GM06990 (cell line): Measurements from ENCODE around the gene IL10.

Experiments
- DNase-seq: peaks from one replicate; pipeline ENCODE4 v3.0.0-alpha.2; 2011; ENCODE audit not compliant: insufficient read length; ENCODE audit errors: extremely low read depth
- H3K27me3 ChIP-seq: replicated peaks from 2 replicates; pipeline ENCODE4 v1.6.0; 2011; ENCODE audit warnings: low read length; ENCODE audit not compliant: control insufficient read depth, insufficient read depth
- H3K36me3 ChIP-seq: 2 replicates; pipeline ENCODE4 v1.5.1; 2011; ENCODE audit warnings: low read length; ENCODE audit not compliant: control insufficient read depth, insufficient read depth
- H3K4me3 ChIP-seq: replicated peaks from 2 replicates; pipeline ENCODE4 v1.5.1; 2011; ENCODE audit warnings: low read depth, mild to moderate bottlenecking, control low read depth, low read length
- TF ChIP-seq, protein P1 (sequence below): IDR thresholded peaks from 2 replicates; pipeline ENCODE4 v1.5.1; 2011; ENCODE audit warnings: low read length, control low read depth, mild to moderate bottlenecking, inconsistent platforms; ENCODE audit not compliant: insufficient read depth, poor library complexity, severe bottlenecking

IL10 gene

DNA sequence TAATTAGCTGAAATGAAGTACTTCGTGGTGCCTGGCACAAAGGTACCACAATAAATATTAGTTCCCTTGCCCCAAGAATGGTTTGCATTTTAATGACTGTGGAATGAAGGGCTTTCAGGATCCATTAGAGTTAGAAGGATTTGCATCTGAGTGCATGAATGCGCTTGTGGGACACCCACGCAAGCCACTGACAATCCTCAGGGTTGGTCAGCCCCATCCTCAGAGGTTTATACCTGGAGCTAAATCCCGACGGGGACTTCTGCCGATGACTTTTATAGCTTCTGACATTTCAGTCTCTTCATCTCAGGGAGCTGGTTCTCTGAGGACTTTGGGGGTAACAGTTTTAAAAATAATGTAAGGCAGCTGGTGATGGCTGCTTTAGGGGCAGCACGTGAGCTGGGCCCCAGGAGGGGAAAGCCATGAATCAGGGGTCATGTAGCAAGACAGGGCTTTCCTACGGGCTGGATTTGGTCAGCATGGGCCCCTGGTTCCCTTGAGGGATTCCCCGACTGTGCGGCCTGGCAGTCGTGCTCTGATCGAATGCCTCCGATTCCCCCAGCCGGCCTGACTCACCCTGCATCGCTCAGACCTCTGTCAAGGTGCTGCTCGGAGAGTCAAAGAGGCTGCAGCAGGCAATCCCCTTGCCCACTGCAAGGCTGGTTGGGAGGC lies 20.8 kb upstream of the IL10 start:
- TF ChIP-seq, protein P1, sequence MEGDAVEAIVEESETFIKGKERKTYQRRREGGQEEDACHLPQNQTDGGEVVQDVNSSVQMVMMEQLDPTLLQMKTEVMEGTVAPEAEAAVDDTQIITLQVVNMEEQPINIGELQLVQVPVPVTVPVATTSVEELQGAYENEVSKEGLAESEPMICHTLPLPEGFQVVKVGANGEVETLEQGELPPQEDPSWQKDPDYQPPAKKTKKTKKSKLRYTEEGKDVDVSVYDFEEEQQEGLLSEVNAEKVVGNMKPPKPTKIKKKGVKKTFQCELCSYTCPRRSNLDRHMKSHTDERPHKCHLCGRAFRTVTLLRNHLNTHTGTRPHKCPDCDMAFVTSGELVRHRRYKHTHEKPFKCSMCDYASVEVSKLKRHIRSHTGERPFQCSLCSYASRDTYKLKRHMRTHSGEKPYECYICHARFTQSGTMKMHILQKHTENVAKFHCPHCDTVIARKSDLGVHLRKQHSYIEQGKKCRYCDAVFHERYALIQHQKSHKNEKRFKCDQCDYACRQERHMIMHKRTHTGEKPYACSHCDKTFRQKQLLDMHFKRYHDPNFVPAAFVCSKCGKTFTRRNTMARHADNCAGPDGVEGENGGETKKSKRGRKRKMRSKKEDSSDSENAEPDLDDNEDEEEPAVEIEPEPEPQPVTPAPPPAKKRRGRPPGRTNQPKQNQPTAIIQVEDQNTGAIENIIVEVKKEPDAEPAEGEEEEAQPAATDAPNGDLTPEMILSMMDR, result no peak
- no peaks in the 10 kb centered on the region for H3K27me3 ChIP-seq

DNA sequence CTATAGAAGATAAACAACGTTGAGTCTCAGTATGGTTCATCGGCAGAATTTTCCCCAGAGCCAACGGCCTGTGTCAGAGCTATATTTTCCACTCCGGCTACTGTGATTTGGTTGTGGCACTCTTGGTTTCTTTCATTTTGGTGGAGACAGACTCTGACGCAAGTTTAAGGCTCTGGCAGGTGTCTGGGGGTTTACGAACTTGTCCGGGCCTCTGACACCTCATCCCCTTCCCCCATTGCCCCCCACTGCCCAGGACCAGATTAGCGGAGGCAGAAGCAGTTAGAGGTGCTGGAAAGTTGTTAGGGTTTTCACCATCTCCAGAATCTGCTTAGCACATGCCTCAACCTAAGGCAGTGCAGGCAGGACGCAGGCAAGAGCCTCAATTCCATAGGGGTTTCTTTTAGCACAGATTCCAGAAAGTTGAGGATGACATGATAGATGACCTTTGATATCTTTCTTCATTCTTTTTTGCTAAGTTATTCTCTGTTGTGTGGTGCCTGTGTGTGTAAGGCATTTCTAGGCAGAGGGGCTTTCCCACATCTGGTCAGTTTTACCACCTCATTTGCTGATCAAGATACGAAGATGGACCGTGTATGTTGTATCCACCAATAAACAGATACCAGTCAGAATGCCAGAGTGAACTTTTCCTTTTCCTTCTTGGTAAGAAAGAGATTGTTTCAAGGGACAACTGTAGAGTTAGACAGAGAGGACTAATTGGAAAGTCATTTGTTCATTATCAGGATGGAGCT lies 18.4 kb upstream of the IL10 start:
- TF ChIP-seq, protein P1, result no peak
- Histone ChIP-seq H3K36me3 (no peaks in the 10 kb centered on the region), H3K27me3 (no peaks in the 10 kb centered on the region), H3K4me3 (peak overlapping the region; percentile 18; the same call in 1 of the 2 replicates)
- peak; percentile 75 for DNase-seq

More for the DNA sequence above, 20.8 kb upstream of the IL10 start:
- no peaks in the 10 kb centered on the region for H3K36me3 ChIP-seq
- H3K4me3 ChIP-seq, result no peak overlapping the region
- peak; percentile 82 for DNase-seq

DNA sequence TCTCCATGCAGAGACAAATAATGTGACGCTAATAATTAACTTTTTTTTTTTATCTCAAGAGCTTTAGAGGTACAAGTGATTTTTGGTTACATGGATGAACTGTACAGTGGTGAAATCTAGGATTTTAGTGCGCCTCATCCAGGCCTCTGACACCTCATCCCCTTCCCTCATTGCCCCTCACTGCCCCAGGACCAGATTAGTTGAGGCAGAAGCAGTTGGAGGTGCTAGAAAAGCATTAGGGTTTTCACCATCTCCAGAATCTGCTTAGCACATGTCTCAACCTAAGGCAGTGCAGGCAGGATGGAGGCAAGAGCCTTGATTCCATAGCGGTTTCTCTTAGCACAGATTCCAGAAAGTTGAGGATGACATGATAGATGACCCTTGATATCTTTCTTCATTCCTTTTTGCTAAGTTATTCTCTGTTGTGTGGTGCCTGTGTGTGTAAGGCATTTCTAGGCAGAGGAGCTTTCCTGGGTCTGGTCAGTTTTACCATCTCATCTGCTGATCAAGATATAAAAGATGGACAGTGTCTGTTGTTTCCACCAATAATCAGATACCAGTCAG lies 16.3 kb upstream of the IL10 start:
- no peak overlapping the region for H3K4me3 ChIP-seq
- DNase-seq, result no peak
- H3K27me3 ChIP-seq, result no peaks in the 10 kb centered on the region
- H3K36me3 ChIP-seq, result no peaks in the 10 kb centered on the region
- TF ChIP-seq, protein P1, result no peak

DNA sequence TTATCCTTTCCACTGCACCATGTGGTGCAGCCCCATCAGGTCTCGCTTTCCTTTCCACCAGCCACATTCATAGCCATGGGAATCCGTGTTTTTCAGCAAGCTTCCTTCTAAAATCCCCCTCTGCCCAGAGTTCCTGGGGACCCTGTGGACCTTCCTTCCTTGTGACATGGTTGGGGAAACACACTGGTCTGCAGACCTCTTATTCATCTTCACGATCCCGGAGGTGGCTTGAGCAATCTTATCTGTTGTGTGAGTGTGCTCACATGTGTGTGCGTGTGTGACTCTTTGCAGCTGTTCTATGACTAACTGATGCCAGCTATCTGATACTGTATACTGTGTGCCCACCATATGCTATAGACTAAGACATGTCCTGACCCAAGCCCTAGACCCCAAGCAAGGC lies 15.6 kb upstream of the IL10 start:
- Histone ChIP-seq H3K27me3 (no peaks in the 10 kb centered on the region), H3K4me3 (no peak overlapping the region), H3K36me3 (no peaks in the 10 kb centered on the region)
- TF ChIP-seq, protein P1, result no peak
- no peak for DNase-seq

DNA sequence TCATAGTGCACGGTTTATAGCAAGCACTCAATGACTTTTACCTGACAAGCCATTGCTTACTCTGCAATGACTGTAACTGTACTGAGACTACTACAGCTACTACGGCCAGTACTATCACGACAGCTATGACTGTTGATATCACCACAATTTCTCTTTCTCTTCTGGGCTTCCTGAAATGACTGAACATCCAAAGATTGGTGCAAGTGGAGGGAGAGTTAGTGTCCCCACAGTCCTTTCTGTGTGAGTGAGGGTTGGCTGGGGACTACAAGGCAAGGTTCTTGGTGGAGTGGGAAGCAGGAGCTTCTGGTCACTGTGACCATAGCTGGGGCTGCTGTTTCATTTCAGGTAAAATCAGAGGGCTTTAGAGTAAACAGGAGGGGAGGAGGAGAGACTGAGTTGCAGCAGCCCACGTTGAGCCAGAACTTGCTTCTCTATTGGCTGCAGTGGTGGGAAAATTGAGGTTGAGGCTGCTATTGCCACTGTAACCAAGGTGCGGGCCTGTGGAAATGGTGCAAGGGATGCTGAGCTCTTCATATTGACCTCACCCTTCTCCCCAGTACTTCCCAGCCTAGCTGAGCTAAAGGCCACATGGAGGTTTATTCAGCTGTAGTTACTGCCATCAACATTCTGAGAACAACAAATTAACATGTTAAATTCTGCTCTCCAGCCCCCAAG lies 14.1 kb upstream of the IL10 start:
- Histone ChIP-seq H3K27me3 (no peaks in the 10 kb centered on the region), H3K36me3 (no peaks in the 10 kb centered on the region), H3K4me3 (no peak overlapping the region)
- no peak for DNase-seq
- TF ChIP-seq, protein P1, result no peak
